Renal cortex interstitium (tissue), 15 donors: ENCODE measurements around the gene HOXB2. TPM values are rescaled to one million over a fixed set of nuclear protein-coding genes. Genes with fewer than 3 reads are reported as not detected.

Experiments
- DNase-seq, 11 donors: peaks; one replicate each; pipeline ENCODE4 v3.0.0-alpha.2; 2013; ENCODE audit warnings: low read depth in 9 of 11, low spot score in 4 of 11; ENCODE audit errors: extremely low read depth in 1 of 11
- long read RNA-seq, 16 experiments: transcript quantifications; one replicate each; lab custom pipeline, GENCODE V29; 2026
- polyA plus RNA-seq, 3 donors: library from polyadenylated mRNA; unstranded; fragments of 120-200 nt; gene quantifications; one replicate each; pipeline ENCODE4 v1.2.1, GENCODE V29; 2013; ENCODE audit not compliant: insufficient read length in 3 of 3

Gene HOXB2
- polyA plus RNA-seq: 10 to 100 TPM; 42.7 to 52.5 (median 49.0) TPM
- long read RNA-seq, donor 1, transcript HOXB2-201 (2 exons, 1,562 nt): major isoform, 26 of 33 reads
- long read RNA-seq, donor 1, partial matches to known transcripts: 0 of 33 reads
- long read RNA-seq, donor 1, other reads (novel, unspliced or antisense): 7 of 33 reads
- long read RNA-seq, donor 2, transcript HOXB2-201 (2 exons, 1,562 nt): major isoform, 21 of 21 reads
- long read RNA-seq, donor 2, partial matches to known transcripts: 0 of 21 reads
- long read RNA-seq, donor 2, other reads (novel, unspliced or antisense): 0 of 21 reads
- long read RNA-seq, donor 3, transcript HOXB2-201 (2 exons, 1,562 nt): major isoform, 39 of 39 reads
- long read RNA-seq, donor 3, partial matches to known transcripts: 0 of 39 reads
- long read RNA-seq, donor 3, other reads (novel, unspliced or antisense): 0 of 39 reads
- long read RNA-seq, donor 4, transcript HOXB2-201 (2 exons, 1,562 nt): major isoform, 20 of 34 reads
- long read RNA-seq, donor 4, partial matches to known transcripts: 14 of 34 reads
- long read RNA-seq, donor 4, other reads (novel, unspliced or antisense): 0 of 34 reads
- long read RNA-seq, donor 5: 0 reads
- long read RNA-seq, donor 6, transcript HOXB2-201 (2 exons, 1,562 nt): major isoform, 23 of 23 reads
- long read RNA-seq, donor 6, partial matches to known transcripts: 0 of 23 reads
- long read RNA-seq, donor 6, other reads (novel, unspliced or antisense): 0 of 23 reads
- long read RNA-seq, donor 7, transcript HOXB2-201 (2 exons, 1,562 nt): major isoform, 20 of 20 reads
- long read RNA-seq, donor 7, partial matches to known transcripts: 0 of 20 reads
- long read RNA-seq, donor 7, other reads (novel, unspliced or antisense): 0 of 20 reads
- long read RNA-seq, donor 8: 0 reads
- long read RNA-seq, donor 9, transcript HOXB2-201 (2 exons, 1,562 nt): major isoform, 25 of 25 reads
- long read RNA-seq, donor 9, partial matches to known transcripts: 0 of 25 reads
- long read RNA-seq, donor 9, other reads (novel, unspliced or antisense): 0 of 25 reads
- long read RNA-seq, donor 10, transcript HOXB2-201 (2 exons, 1,562 nt): major isoform, 16 of 37 reads
- long read RNA-seq, donor 10, partial matches to known transcripts: 21 of 37 reads
- long read RNA-seq, donor 10, other reads (novel, unspliced or antisense): 0 of 37 reads
- long read RNA-seq, donor 11, transcript HOXB2-201 (2 exons, 1,562 nt): major isoform, 24 of 24 reads
- long read RNA-seq, donor 11, partial matches to known transcripts: 0 of 24 reads
- long read RNA-seq, donor 11, other reads (novel, unspliced or antisense): 0 of 24 reads
- long read RNA-seq, donor 12, partial matches to known transcripts: 0 of 4 reads
- long read RNA-seq, donor 12, other reads (novel, unspliced or antisense): 0 of 4 reads
- long read RNA-seq, donor 13: 0 reads
- long read RNA-seq, donor 14, transcript HOXB2-201 (2 exons, 1,562 nt): major isoform, 20 of 20 reads
- long read RNA-seq, donor 14, partial matches to known transcripts: 0 of 20 reads
- long read RNA-seq, donor 14, other reads (novel, unspliced or antisense): 0 of 20 reads
- long read RNA-seq, donor 15, transcript HOXB2-201 (2 exons, 1,562 nt): major isoform, 11 of 11 reads
- long read RNA-seq, donor 15, partial matches to known transcripts: 0 of 11 reads
- long read RNA-seq, donor 15, other reads (novel, unspliced or antisense): 0 of 11 reads
- long read RNA-seq, donor 16, transcript HOXB2-201 (2 exons, 1,562 nt): major isoform, 49 of 50 reads
- long read RNA-seq, donor 16, partial matches to known transcripts: 0 of 50 reads
- long read RNA-seq, donor 16, other reads (novel, unspliced or antisense): 0 of 50 reads

DNA sequence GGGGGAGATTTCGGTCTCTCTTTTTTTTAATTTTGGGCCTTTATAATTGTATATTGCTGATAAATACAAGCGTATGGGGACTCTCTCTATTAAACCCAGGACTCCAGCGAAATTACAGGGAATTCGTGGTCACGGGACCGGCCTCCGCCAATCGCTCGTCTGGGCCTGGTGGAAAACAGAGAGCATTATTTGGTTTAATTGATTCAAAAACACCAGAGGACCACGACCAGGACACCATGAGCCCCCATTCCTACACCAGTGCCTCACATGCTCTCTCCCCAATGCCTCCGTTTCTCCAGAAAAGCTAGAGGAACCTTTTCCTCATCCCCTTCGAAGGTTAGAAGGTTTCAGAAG lies at the start of gene HOXB2:
HOXB2 (minus strand) TSS at position 88 of the 354 bp plus-strand sequence. CDS start 198 bp downstream, outside the sequence.
- no peak for DNase-seq

GRCh38 chr17:48593840-48594537 lies 49.1 kb upstream of the HOXB2 start:
- peak in 9 of 11 donors; percentile 83 to 93 (median 89) for DNase-seq

- DNase-seq: no peak
Measured at GRCh38 chr17:48593126-48593829, 48.4 kb upstream of the HOXB2 start, which contains the start of gene HOXB5. Gene HOXB5, minus strand, starts transcription at chr17:48593779. Its CDS starts 97 bp downstream, at chr17:48593682.

GRCh38 chr17:48592577-48592976 lies 47.7 kb upstream of the HOXB2 start:
- no peak for DNase-seq

GRCh38 chr17:48592057-48592514 lies 47.2 kb upstream of the HOXB2 start:
- DNase-seq: no peak

DNA sequence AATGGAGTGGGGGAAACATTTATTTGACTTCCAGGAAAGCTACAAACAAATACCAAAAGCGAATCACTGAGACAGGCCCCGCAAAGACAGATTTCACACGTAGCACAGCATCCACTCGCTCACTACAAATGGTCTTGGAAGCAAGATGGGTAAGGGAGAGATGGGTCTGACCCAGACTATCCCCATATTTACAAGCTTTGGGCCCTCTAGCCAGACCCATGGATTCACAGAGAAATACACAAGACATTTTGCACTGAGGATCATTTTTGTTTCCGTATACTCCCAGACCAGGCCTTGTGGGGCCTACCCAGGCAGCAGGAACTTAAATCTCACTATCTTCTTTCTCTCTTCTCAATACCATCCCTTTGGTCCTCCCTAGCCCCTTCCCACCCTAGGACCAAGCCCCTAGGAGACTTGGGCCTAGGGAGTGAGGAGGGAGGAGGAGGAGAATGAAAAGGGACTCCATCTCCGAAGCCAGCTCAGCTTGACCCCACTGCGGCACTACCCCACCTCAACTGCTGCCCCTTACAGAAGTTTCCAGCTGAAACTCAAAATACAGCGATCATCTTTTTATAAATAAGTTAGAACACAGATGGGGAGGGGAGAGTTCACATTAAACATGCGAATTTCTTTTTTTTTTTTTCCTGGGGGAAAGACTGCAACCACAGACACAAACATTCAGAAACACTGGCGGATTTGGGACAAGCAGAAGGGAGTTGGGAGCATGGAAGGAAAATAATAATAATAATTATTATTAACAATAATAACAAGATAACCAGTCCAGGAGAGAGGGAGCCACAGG lies 46.5 kb upstream of the HOXB2 start:
- DNase-seq: no peak

- no peak for DNase-seq
Measured at GRCh38 chr17:48590607-48591161, 45.8 kb upstream of the HOXB2 start.

- DNase-seq: peak in 9 of 11 donors; percentile 80 to 94 (median 90)
Measured at GRCh38 chr17:48589831-48590606, 45.1 kb upstream of the HOXB2 start, which contains the start of gene HOXB3. Gene HOXB3, minus strand, starts transcription at chr17:48590241. Its CDS starts 37,767 bp downstream, at chr17:48552474.

GRCh38 chr17:48589060-48589830 lies 44.3 kb upstream of the HOXB2 start:
- DNase-seq: no peak

DNA sequence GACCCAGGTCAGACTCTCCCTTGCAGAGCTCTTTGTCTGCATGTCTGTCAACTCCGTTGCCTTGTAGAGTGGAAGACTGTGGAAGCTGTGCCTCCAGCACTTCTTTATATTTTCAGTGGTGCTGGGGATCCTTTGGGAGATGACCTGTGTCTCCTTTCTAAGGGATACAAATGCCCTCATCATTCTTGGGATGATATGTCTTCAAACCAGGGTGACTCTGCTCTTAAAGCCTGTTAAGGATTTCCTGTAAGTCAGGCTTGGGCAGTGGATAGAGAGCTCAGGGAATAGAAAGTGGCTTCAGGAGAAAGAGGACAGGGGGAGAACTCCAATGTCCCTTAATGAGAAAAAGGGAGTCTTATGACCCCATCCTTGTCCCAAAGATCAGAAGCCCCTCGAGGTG lies 43.6 kb upstream of the HOXB2 start:
- no peak for DNase-seq

DNA sequence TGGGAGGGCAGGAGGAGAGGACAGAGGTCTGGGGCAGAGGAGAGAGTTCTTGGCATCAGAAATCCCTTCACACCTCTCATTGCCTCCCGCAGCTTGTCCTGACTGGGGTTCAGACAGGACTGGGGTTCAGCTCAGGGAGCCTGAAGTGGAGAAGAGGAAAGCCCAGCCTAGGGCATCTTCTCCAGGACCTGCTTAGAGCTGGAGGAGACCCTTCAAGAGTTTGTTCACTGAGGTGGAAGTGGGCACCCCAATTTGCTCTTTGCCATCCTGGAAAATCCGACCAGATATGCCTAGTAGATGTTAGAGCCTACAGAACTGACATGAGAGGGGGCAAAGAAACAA lies 43.1 kb upstream of the HOXB2 start:
- no peak for DNase-seq

DNA sequence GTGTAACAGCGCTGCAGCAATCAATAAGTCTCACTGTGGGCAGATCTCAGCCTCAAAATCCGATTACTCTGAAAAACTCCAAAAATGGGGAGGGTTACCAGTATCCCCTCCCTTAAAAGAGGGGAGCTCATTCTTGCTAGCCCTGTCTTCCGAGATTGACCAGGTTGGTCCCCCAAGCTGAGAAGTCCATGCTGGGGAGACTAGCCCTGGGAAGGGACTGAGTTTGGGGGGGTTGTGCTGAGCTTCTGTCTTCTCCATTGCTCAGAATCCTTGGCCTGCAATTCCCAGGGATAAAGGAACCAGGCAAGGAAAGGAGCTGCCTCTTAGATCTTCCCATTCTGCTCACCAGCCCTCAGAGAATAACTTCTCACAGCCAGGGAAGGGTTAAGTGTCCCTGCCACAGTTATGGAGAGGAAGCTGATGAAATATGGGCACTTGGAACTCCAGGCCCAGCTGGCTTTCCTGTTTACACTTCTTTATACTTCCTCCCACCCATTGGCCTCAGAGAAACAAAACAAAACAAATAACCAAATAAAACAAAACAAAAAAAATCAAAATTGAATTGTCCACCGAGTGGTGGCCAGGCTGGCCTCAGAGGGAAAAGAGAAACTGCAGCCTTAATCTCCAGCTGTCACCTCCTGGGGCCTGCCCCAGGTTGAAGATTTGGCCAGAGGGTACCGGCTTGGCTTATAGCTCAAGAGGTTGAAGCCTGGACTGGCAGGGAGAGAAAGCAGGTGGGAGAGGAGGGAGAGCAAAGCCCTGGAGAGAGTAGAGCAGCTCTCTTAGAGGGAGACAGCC lies 42.6 kb upstream of the HOXB2 start:
- peak in 1 of 11 donors; percentile 84 for DNase-seq
